HG02870 (cell line): ENCODE measurements around the gene GGACT.
"Not testable (repeated sequence)": the region's sequence is repeated elsewhere in the genome, so short reads cannot be mapped to it uniquely, and the experiment has no call there.

Experiments
- ATAC-seq: cut with Tn5 transposase; IDR thresholded peaks from one replicate; pipeline ENCODE4 v1.9.1; 2021; ENCODE audit warnings: mild to moderate bottlenecking, moderate library complexity; ENCODE audit not compliant: unreplicated experiment

The GGACT gene

GRCh38 chr13:100532090-100532766 is 56.4 kb downstream of the GGACT start:
- no peak for ATAC-seq

GRCh38 chr13:100530671-100531213 is 57.8 kb downstream of the GGACT start:
- no peak for ATAC-seq

GRCh38 chr13:100529666-100530377 is 58.8 kb downstream of the GGACT start:
- no peak for ATAC-seq

GRCh38 chr13:100528820-100529219 is 59.8 kb downstream of the GGACT start:
- ATAC-seq, result no peak

GRCh38 chr13:100528353-100528752 is 60.2 kb downstream of the GGACT start:
- ATAC-seq, result no peak

GRCh38 chr13:100527644-100528043 is 60.9 kb downstream of the GGACT start:
- ATAC-seq, result no peak

GRCh38 chr13:100526318-100527000 is 62.1 kb downstream of the GGACT start:
- ATAC-seq, result no peak

GRCh38 chr13:100525453-100526317 is 62.9 kb downstream of the GGACT start:
- no peak for ATAC-seq

GRCh38 chr13:100524688-100525087 is 63.9 kb downstream of the GGACT start:
- ATAC-seq, result not testable (repeated sequence)

- ATAC-seq, result no peak
These were observed 64.6 kb downstream of the GGACT start for GRCh38 chr13:100523981-100524386.

GRCh38 chr13:100523411-100523810 is 65.2 kb downstream of the GGACT start:
- no peak for ATAC-seq

GRCh38 chr13:100522618-100523309 is 65.8 kb downstream of the GGACT start:
- ATAC-seq, result no peak

GRCh38 chr13:100521851-100522617 is 66.6 kb downstream of the GGACT start:
- no peak for ATAC-seq

- ATAC-seq, result no peak
These were observed 67.4 kb downstream of the GGACT start for GRCh38 chr13:100520936-100521850.

GRCh38 chr13:100519626-100520025 is 69.0 kb downstream of the GGACT start:
- no peak for ATAC-seq

- ATAC-seq, result no peak
These were observed 70.1 kb downstream of the GGACT start for GRCh38 chr13:100518394-100519062.

- no peak for ATAC-seq
These were observed 70.9 kb downstream of the GGACT start for GRCh38 chr13:100517728-100518127.

- no peak for ATAC-seq
These were observed 71.5 kb downstream of the GGACT start for GRCh38 chr13:100517135-100517534.
